GM12878 (cell line): ENCODE measurements around the gene NGFR. TPM values are rescaled to one million over a fixed set of nuclear protein-coding genes. Genes with fewer than 3 reads are reported as not detected.

ENCODE experiments used
- ATF2 ChIP-seq: IDR thresholded peaks from 2 replicates; pipeline ENCODE4 v1.6.1; 2012; ENCODE audit warnings: low read length, inconsistent platforms
- E2F4 ChIP-seq: IDR thresholded peaks from 2 replicates; pipeline ENCODE4 v1.6.1; 2012; ENCODE audit warnings: low read depth, low read length, improper control_type of control experiment
- NFIC ChIP-seq: IDR thresholded peaks from 2 replicates; pipeline ENCODE4 v1.6.1; 2012; ENCODE audit warnings: low read depth, mild to moderate bottlenecking, inconsistent platforms, low read length, moderate library complexity
- NR2C1 ChIP-seq: fragments of 450-650 bp; IDR thresholded peaks from 2 replicates; pipeline ENCODE4 v1.6.1; 2017; ENCODE audit warnings: antibody characterized with exemption, mild to moderate bottlenecking, moderate library complexity
- RBBP5 ChIP-seq: fragments of 200-600 bp; sonication (generic); conservative IDR thresholded peaks from 2 replicates; pipeline ENCODE4 v1.6.1; 2016
- TBL1XR1 ChIP-seq: IDR thresholded peaks from 2 replicates; pipeline ENCODE4 v1.6.1; 2012; ENCODE audit warnings: low read depth, low read length, improper control_type of control experiment
- USF2 ChIP-seq: IDR thresholded peaks from 2 replicates; pipeline ENCODE4 v1.6.1; 2011; ENCODE audit warnings: low read depth, low read length, improper control_type of control experiment, borderline replicate concordance
- polyA plus RNA-seq, 11 experiments: library from polyadenylated mRNA; depleted of rRNA in 4 of 11; unstranded in 6 of 11; stranded (reverse) in 5 of 11; fragments of >200 nt; fragmentation: Nextera tagmentation in 4 of 11; fragmentation: Illumina TruSeq in 1 of 11; extraction: Ambion mirVana in 4 of 11; extraction: Trizol in 1 of 11; gene quantifications; 1 replicate in 1 of 11; 2 replicates in 10 of 11; pipeline versions ENCODE4 v1.2.1 to v1.2.3, GENCODE V29; 2011 to 2016; ENCODE audit warnings: inconsistent platforms in 2 of 11, missing spikeins in 2 of 11, low read depth in 1 of 11
- total RNA-seq, 4 experiments: library from RNA; depleted of rRNA in 3 of 4; stranded (reverse); fragments of >200 nt in 3 of 4; fragmentation: Illumina TruSeq in 1 of 4; extraction: Trizol in 1 of 4; gene quantifications; 2 replicates each; pipeline versions ENCODE4 v1.2.1 to v1.2.3, GENCODE V29; 2013 to 2021
- TF ChIP-seq, protein P1 (sequence below): fragments of 450-650 bp; IDR thresholded peaks from 2 replicates; pipeline ENCODE4 v1.6.1; 2016; ENCODE audit warnings: mild to moderate bottlenecking

NGFR gene
- total and polyA plus RNA-seq, 10 of the 15 experiments (the other 5 are each of a cell fraction or from before 2014, with no cell fraction given): 0.05 to 0.28 (median 0.08) TPM; not detected in 1

DNA sequence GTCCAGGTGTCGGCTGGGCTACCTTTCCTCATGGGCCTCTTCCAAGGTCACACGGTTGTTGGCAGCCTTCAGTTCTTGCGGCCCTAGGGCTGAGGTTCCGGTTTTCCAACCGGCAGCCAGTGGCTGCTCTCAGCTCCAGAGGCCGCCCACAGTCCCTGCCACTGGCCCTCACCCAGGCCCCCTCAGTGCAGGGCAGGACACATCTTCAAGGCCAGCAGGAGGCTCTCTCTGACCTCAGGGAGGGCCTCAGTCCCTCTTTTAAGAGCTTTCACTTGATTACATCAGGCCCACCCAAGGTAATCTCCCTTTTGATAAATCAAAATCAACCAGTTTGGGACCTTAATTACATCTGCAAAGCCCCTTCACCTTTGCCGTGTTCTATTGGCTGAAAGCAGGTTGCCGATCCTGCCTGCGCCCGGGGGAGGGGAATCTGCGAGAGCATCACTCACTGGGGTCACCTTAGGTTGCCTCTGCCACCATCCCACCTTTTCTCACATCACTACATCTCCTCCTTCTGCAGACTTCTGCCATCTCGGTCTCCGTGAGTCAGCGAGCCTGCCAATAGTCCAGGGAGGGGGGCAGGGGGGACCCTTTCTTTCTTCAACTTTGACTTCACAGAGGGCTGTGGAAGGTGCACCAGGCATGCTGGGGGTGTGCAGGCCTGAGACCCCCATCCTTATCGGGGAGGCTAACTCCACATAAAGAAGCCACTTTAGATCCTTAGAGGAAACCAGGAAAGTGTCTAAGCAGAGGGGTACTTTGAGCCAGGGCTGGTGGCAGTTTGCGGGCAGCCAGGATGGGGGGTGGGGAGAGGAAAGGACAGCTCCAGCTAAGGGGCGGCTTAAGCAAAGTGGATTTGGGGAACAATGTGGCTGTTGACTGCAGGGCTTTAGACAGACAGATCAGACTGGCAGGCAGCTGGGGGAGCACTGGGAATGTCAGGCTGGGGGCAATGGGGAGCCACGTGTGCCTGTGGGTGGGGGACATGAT, 51.7 kb downstream of the NGFR start (continued):
- TF ChIP-seq E2F4 (no peak), NFIC (no peak), TBL1XR1 (no peak), NR2C1 (no peak), ATF2 (no peak), USF2 (no peak), RBBP5 (no peak)
- TF ChIP-seq, protein P1, sequence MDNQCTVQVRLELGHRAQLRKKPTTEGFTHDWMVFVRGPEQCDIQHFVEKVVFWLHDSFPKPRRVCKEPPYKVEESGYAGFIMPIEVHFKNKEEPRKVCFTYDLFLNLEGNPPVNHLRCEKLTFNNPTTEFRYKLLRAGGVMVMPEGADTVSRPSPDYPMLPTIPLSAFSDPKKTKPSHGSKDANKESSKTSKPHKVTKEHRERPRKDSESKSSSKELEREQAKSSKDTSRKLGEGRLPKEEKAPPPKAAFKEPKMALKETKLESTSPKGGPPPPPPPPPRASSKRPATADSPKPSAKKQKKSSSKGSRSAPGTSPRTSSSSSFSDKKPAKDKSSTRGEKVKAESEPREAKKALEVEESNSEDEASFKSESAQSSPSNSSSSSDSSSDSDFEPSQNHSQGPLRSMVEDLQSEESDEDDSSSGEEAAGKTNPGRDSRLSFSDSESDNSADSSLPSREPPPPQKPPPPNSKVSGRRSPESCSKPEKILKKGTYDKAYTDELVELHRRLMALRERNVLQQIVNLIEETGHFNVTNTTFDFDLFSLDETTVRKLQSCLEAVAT: no peak
